GM12864 (cell line): ENCODE results near the gene RNF144A.

Experiments used
- DNase-seq: peaks from one replicate; pipeline ENCODE4 v3.0.0-alpha.2; 2011; ENCODE audit warnings: low read depth
- H3K4me3 ChIP-seq: 2 replicates; pipeline ENCODE4 v1.5.1; 2011; ENCODE audit warnings: mild to moderate bottlenecking, low read depth, low read length, control low read depth
- CTCF ChIP-seq: IDR thresholded peaks from 2 replicates; pipeline ENCODE4 v1.5.1; 2011; ENCODE audit warnings: low read depth, mild to moderate bottlenecking, moderate library complexity, low read length, control low read depth, inconsistent platforms; ENCODE audit errors: missing control alignments

The RNF144A gene

GRCh38 chr2:6965071-6965795, 48.0 kb downstream of the RNF144A start:
- H3K4me3 ChIP-seq, result no peak overlapping the region
- no peak for DNase-seq
- TF ChIP-seq CTCF, result no peak

- DNase-seq, result no peak
- no peak overlapping the region for H3K4me3 ChIP-seq
- no peak for TF ChIP-seq CTCF
Observed at GRCh38 chr2:6966446-6966940, 49.3 kb downstream of the RNF144A start.

- H3K4me3 ChIP-seq, result no peak overlapping the region
- no peak for TF ChIP-seq CTCF
- no peak for DNase-seq
Observed at GRCh38 chr2:6967301-6967700, 50.1 kb downstream of the RNF144A start.

GRCh38 chr2:6968319-6969100, 51.3 kb downstream of the RNF144A start:
- no peak overlapping the region for H3K4me3 ChIP-seq
- no peak for TF ChIP-seq CTCF
- no peak for DNase-seq

- no peak overlapping the region for H3K4me3 ChIP-seq
- no peak for DNase-seq
- no peak for TF ChIP-seq CTCF
Observed at GRCh38 chr2:6970551-6970950, 53.3 kb downstream of the RNF144A start.

- H3K4me3 ChIP-seq, result no peak overlapping the region
- no peak for DNase-seq
- TF ChIP-seq CTCF, result no peak
Observed at GRCh38 chr2:6970976-6971480, 53.8 kb downstream of the RNF144A start.
